Fibroblast of mammary gland (primary cell): Measurements from ENCODE around the gene POC1A.

ENCODE experiments used
- DNase-seq: peaks from one replicate; pipeline ENCODE4 v3.0.0-alpha.2; 2010; ENCODE audit warnings: low read depth
- H3K4me3 ChIP-seq: 2 replicates; pipeline ENCODE4 v1.5.1; 2011; ENCODE audit warnings: low read depth, mild to moderate bottlenecking, low read length, moderate library complexity; ENCODE audit not compliant: control insufficient read depth
- CTCF ChIP-seq: conservative IDR thresholded peaks from 2 replicates; pipeline ENCODE4 v1.5.1; 2011; ENCODE audit warnings: low read depth, low read length, inconsistent platforms; ENCODE audit not compliant: control insufficient read depth, insufficient read depth

POC1A gene

DNA sequence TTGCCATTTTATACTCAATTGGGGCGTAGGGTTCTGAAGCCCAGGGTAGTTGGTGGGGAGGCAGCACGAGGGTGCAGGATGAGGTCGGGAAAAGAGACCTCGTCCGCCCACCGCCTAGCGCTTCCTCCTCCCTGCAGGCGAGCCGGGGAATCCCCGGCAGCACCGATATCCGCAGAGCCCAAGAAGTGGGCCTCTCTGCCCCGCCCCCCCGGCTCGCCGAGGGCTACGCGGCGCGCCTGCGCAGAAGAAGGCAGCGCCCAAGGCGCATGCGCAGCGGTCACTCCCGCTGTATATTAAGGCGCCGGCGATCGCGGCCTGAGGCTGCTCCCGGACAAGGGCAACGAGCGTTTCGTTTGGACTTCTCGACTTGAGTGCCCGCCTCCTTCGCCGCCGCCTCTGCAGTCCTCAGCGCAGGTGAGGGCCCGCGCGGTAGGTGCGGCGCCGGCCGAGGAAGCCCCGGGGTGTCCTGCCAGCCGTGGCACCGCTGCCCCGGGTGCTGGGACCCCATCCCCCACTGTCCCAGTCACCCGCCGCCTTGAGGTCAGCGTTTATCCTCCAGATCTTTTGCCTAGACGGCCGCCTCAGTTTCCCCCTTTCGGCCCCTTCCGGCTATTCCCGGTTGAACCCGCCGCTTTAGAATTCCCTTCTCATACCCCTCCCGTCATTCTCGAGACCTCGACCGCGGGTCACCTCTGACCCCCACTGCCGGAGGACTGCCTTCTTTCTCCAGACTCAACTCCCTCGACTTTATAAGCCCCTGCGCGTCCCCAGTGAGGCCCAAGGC lies 43.8 kb upstream of the POC1A start, which contains the start of gene ALAS1:
TSS of gene ALAS1 (plus strand) at position 319 of the 784 bp plus-strand sequence. CDS start 1,082 bp downstream, outside the sequence.
- H3K4me3 ChIP-seq = peak within 1 kb of the TSS; percentile 79
- no peak for TF ChIP-seq CTCF
- peak; percentile 79 for DNase-seq

DNA sequence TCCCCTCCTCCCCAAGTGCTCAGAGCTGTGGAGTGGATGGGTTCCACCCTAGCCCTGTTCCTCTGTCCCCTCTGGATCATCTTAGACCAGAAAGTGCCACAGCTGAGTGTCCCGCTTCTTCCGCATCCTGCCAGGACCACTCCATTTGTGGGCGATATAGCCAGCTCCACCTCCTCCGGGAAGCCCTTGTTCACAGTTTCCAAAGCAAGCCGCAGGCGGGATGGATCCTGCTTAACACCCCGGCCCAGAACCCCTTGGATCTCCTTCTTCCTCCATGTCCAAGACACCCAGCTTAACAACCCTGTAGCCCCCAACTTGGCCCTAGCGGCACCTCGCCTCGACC lies 43.2 kb upstream of the POC1A start:
- no peak for DNase-seq
- no peak for TF ChIP-seq CTCF
- peak overlapping the region; percentile 79 for H3K4me3 ChIP-seq

GRCh38 chr3:52196977-52197376 lies 42.8 kb upstream of the POC1A start:
- no peak overlapping the region for H3K4me3 ChIP-seq
- no peak for TF ChIP-seq CTCF

DNA sequence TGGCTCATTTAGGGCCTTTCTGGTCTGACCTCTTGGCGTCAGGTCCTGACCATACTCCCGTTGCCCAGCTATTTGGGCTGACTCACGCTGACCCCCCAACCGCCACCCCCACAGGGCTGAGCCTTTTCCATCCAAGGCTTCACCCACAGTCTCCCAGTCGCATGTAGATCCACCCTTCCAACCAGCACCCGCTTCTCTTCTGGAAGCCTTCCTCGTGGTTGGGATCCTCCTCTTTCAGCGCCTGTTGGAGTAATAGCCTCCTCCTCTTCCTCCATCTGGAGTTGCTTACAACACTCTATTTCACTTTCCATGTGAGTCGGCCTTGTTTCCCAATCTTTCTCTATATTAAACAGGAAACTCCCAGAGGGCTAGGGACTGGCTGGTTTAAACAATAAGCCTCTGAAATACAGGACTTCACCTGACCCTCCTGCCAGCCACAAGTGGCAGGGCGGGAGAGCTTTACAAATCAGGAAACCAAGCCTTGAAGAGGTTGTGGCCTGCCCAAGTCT lies 41.7 kb upstream of the POC1A start:
- no peak overlapping the region for H3K4me3 ChIP-seq
- DNase-seq = peak; percentile 85
- TF ChIP-seq CTCF = no peak

More at GRCh38 chr3:52196977-52197376, 42.8 kb upstream of the POC1A start:
- DNase-seq = no peak

GRCh38 chr3:52195291-52195597 lies 41.0 kb upstream of the POC1A start:
- DNase-seq = no peak
- no peak overlapping the region for H3K4me3 ChIP-seq
- TF ChIP-seq CTCF = no peak

DNA sequence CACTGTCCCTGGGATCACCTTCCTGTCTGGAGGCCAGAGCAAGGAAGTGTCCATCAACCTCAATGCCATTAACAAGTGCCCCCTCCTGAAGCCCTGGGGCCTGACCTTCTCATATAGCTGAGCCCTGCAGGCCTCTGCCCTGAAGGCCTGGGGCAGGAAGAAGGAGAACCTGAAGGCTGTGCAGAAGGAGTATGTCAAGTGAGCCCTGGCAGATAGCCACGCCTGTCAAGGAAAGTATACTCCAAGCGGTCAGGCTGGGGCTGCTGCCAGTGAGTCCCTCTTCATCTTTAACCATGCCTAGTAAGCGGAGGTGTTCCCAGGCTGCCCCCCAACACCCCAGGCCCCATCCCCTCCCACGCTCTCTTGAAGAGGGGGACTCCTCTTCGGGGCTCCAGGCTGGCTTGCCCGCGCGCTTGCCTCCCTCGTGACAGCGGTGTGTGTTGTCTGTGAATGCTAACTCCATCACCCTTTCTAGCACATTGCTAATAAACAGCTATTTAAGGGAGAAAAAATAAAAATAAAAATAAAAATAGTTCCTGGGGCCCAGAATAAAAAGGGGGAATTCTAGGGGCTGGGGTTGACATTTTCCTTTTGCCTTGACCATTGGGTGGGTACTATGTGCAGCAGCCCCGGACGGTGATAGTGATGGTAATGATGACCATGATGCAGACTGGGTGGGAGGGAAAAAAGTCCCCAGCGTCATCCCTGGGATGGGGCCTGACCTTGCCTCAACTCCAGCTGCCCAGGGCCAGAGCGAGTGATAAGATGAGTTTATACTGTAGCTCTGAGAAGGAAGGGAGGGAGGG lies 40.5 kb upstream of the POC1A start:
- TF ChIP-seq CTCF = no peak
- no peak overlapping the region for H3K4me3 ChIP-seq
- DNase-seq = no peak
